Measurements from ENCODE around the gene SZRD1. TPM values are rescaled to one million over a fixed set of nuclear protein-coding genes. Genes with fewer than 3 reads are reported as not detected.

Gene SZRD1
- total RNA-seq (2014; rRNA removed; shearing (Covaris generic)) (78.8 and 92.6 TPM in 2 replicates), polyA plus RNA-seq (2016; fragmentation: Nextera tagmentation; extraction: Ambion mirVana) (61.1 and 63.8 TPM in 2 replicates)

GRCh38 chr1:16366722-16367257 lies at the start of gene SZRD1:
Gene SZRD1, plus strand, starts transcription at chr1:16367242. Its CDS starts 16 bp downstream, at chr1:16367258.
- Histone ChIP-seq H3K9ac (peak within 1 kb of the TSS; percentile 96), H3K9me3 (ENCODE audit: low read depth) (no peaks in the 10 kb centered on the region), H3K79me2 (ENCODE audit: insufficient read depth) (peaks cover 42% of the 10 kb centered on the region), H3K4me3 (peak within 1 kb of the TSS; percentile 94), H3K9me2 (ENCODE audit: insufficient read depth) (no peaks in the 10 kb centered on the region), H4K20me1 (ENCODE audit: insufficient read depth) (no peaks in the 10 kb centered on the region; the same call in 1 of the 2 replicates), H3K4me1 (ENCODE audit: insufficient read depth) (peaks cover 25% of the 10 kb centered on the region), H2AFZ (peak within 1 kb of the TSS; percentile 93), H3K27ac (peak within 1 kb of the TSS; percentile 91), H3K4me2 (ENCODE audit: unreplicated experiment) (peak within 1 kb of the TSS; percentile 89), H3K36me3 (ENCODE audit: low read depth) (no peaks in the 10 kb centered on the region), H3K27me3 (replicated peaks; ENCODE audit: insufficient read depth) (no peaks in the 10 kb centered on the region), H3F3A (ENCODE audit: insufficient read depth) (peaks cover 34% of the 10 kb centered on the region)
- TF ChIP-seq EZH2phosphoT487 (IDR thresholded peaks at IDR 0.05; ENCODE audit: insufficient read depth, low read depth): no peak
- no peak for TF ChIP-seq EZH2 (IDR thresholded peaks at IDR 0.05; ENCODE audit: insufficient read depth, poor library complexity, severe bottlenecking)
- DNase-seq: peak; percentile 100
- in situ Hi-C loops (cut with MboI): loop anchor here (25.0 kb wide), 1 partner anchor 279 kb away; no protein-coding TSS in a partner anchor
- 5 to 7% methylated on average over 18 to 24 of the region's 24 CpGs for WGBS, 2 experiments (ENCODE audit: low coverage in 1 of 2, low lambda C conversion rate in 2 of 2, missing lambda C conversion rate in 2 of 2)

- H3K9me2 ChIP-seq (ENCODE audit: insufficient read depth): no peaks in the 10 kb centered on the region
- H3K9me3 ChIP-seq (ENCODE audit: low read depth): no peaks in the 10 kb centered on the region
- no peak overlapping the region for H3K27ac ChIP-seq
- H3K27me3 ChIP-seq (replicated peaks; ENCODE audit: insufficient read depth): no peaks in the 10 kb centered on the region
- H4K20me1 ChIP-seq (ENCODE audit: insufficient read depth): peaks cover 14% of the 10 kb centered on the region; the same call in 1 of the 2 replicates
- in situ Hi-C loops (cut with MboI): no loop called here
- WGBS, 2 experiments (ENCODE audit: low coverage in 1 of 2, low lambda C conversion rate in 2 of 2, missing lambda C conversion rate in 2 of 2): 63 to 64% methylated on average over 3 of the region's 3 CpGs
- peaks cover 11% of the 10 kb centered on the region; the same call in 1 of the 2 replicates for H3K4me1 ChIP-seq (ENCODE audit: insufficient read depth)
- peak; percentile 29 for DNase-seq
- H3F3A ChIP-seq (ENCODE audit: insufficient read depth): peaks cover 6% of the 10 kb centered on the region; the same call in 1 of the 2 replicates
- H3K36me3 ChIP-seq (ENCODE audit: low read depth): peaks cover 12% of the 10 kb centered on the region
- no peak overlapping the region for H3K4me2 ChIP-seq (ENCODE audit: unreplicated experiment)
- H3K4me3 ChIP-seq: no peak overlapping the region
- H3K9ac ChIP-seq: no peak overlapping the region
- H3K79me2 ChIP-seq (ENCODE audit: insufficient read depth): peaks cover 99% of the 10 kb centered on the region
- TF ChIP-seq EZH2 (IDR thresholded peaks at IDR 0.05; ENCODE audit: insufficient read depth, poor library complexity, severe bottlenecking): no peak
- no peak for TF ChIP-seq EZH2phosphoT487 (IDR thresholded peaks at IDR 0.05; ENCODE audit: insufficient read depth, low read depth)
- H2AFZ ChIP-seq: no peak overlapping the region
Observed at GRCh38 chr1:16318555-16318954, 48.5 kb upstream of the SZRD1 start.

GRCh38 chr1:16321176-16321867 lies 45.7 kb upstream of the SZRD1 start:
- no peak overlapping the region for H3K4me2 ChIP-seq (ENCODE audit: unreplicated experiment)
- peaks cover 20% of the 10 kb centered on the region for H3F3A ChIP-seq (ENCODE audit: insufficient read depth)
- in situ Hi-C loops (cut with MboI): no loop called here
- H3K4me1 ChIP-seq (ENCODE audit: insufficient read depth): peaks cover 23% of the 10 kb centered on the region
- peaks cover 100% of the 10 kb centered on the region for H3K79me2 ChIP-seq (ENCODE audit: insufficient read depth)
- TF ChIP-seq EZH2phosphoT487 (IDR thresholded peaks at IDR 0.05; ENCODE audit: insufficient read depth, low read depth): no peak
- TF ChIP-seq EZH2 (IDR thresholded peaks at IDR 0.05; ENCODE audit: insufficient read depth, poor library complexity, severe bottlenecking): no peak
- H3K27me3 ChIP-seq (replicated peaks; ENCODE audit: insufficient read depth): no peaks in the 10 kb centered on the region
- H3K36me3 ChIP-seq (ENCODE audit: low read depth): no peaks in the 10 kb centered on the region
- peak; percentile 29 for DNase-seq
- H3K9me3 ChIP-seq (ENCODE audit: low read depth): no peaks in the 10 kb centered on the region
- no peak overlapping the region for H3K4me3 ChIP-seq
- no peak overlapping the region for H3K27ac ChIP-seq
- H4K20me1 ChIP-seq (ENCODE audit: insufficient read depth): peaks cover 17% of the 10 kb centered on the region; the same call in 1 of the 2 replicates
- H2AFZ ChIP-seq: no peak overlapping the region
- H3K9me2 ChIP-seq (ENCODE audit: insufficient read depth): no peaks in the 10 kb centered on the region
- no peak overlapping the region for H3K9ac ChIP-seq
- WGBS, 2 experiments (ENCODE audit: low coverage in 1 of 2, low lambda C conversion rate in 2 of 2, missing lambda C conversion rate in 2 of 2): 86 to 87% methylated on average over 4 of the region's 4 CpGs

GRCh38 chr1:16324456-16324890 lies 42.6 kb upstream of the SZRD1 start:
- no peak for TF ChIP-seq EZH2 (IDR thresholded peaks at IDR 0.05; ENCODE audit: insufficient read depth, poor library complexity, severe bottlenecking)
- no peak for TF ChIP-seq EZH2phosphoT487 (IDR thresholded peaks at IDR 0.05; ENCODE audit: insufficient read depth, low read depth)
- peaks cover 23% of the 10 kb centered on the region for H3K4me1 ChIP-seq (ENCODE audit: insufficient read depth)
- H2AFZ ChIP-seq: no peak overlapping the region
- no peak overlapping the region for H3K4me3 ChIP-seq
- no peaks in the 10 kb centered on the region for H3K27me3 ChIP-seq (replicated peaks; ENCODE audit: insufficient read depth)
- peaks cover 100% of the 10 kb centered on the region for H3K79me2 ChIP-seq (ENCODE audit: insufficient read depth)
- H3F3A ChIP-seq (ENCODE audit: insufficient read depth): peaks cover 20% of the 10 kb centered on the region
- H3K9me2 ChIP-seq (ENCODE audit: insufficient read depth): no peaks in the 10 kb centered on the region
- no peak overlapping the region for H3K9ac ChIP-seq
- H3K27ac ChIP-seq: peak overlapping the region; percentile 30
- peak overlapping the region; percentile 7 for H3K4me2 ChIP-seq (ENCODE audit: unreplicated experiment)
- no peaks in the 10 kb centered on the region for H3K36me3 ChIP-seq (ENCODE audit: low read depth)
- H3K9me3 ChIP-seq (ENCODE audit: low read depth): no peaks in the 10 kb centered on the region
- in situ Hi-C loops (cut with MboI): no loop called here
- 67 to 70% methylated on average over 6 of the region's 6 CpGs for WGBS, 2 experiments (ENCODE audit: low coverage in 1 of 2, low lambda C conversion rate in 2 of 2, missing lambda C conversion rate in 2 of 2)
- peaks cover 8% of the 10 kb centered on the region; the same call in 1 of the 2 replicates for H4K20me1 ChIP-seq (ENCODE audit: insufficient read depth)
- DNase-seq: peak; percentile 90
